HG02970 (cell line): ENCODE results near the gene MSI2.
"Not testable (repeated sequence)": the region's sequence is repeated elsewhere in the genome, so short reads cannot be mapped to it uniquely, and the experiment has no call there.

ENCODE experiments used
- ATAC-seq: cut with Tn5 transposase; IDR thresholded peaks from one replicate; pipeline ENCODE4 v1.9.1; 2021; ENCODE audit warnings: mild to moderate bottlenecking, moderate library complexity, moderate number of reproducible peaks; ENCODE audit not compliant: unreplicated experiment, low FRiP score

The MSI2 gene

GRCh38 chr17:57488856-57489255 is 232.5 kb downstream of the MSI2 start:
- ATAC-seq: no peak

DNA sequence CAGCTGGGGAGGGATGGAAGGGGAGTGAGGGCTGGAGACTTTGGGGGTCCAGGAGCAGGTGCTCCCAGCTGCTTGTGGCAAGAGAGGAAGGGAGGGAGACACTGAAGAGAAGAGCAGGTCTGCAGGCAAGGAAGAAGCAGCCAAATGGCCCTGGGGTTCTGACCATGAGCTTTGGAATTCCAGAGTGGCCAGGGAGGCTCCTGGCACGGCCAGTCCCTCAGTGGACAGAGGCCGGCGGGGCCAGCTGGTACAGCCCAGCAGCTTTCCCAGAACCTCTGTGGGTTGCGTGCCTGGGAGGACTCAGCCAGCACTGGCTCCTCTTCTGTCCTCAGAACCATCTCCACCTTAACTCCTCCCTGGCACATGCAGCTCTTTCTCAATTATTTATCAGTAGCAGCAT is 233.0 kb downstream of the MSI2 start:
- no peak for ATAC-seq

DNA sequence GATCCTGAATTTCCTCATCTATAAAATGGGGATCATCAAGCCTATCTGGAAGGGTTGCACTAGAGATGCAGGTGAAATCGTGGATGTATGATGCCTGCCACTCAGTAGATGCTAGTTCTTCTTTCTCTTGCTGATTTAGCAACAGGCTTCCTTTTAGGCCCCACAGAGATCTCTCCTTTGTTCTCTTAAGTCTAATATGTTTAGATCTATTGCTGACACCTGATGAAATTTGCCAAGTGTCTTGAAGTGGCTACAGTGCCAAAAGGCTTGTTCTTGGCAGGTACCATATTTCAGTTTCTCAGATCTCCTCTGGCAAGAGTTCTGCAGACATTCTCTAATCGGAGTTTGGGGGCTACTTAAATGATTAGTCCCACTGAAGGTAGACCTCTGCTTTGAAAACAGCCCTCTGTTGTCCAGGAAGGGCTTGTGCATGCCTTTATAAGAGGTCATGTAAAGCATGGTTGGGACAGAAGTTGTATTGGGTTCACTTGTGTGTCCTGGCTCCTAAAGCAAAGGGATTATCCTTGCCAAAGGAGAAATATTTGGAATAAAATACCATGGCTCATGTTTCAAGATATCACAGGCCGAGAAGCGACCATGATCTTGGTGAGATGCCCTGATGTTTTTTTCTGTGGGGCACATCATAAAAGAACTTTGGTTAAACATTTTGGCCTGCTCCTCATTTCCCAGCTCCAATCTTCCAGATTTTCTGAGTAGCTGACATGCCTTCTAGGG is 234.0 kb downstream of the MSI2 start:
- no peak for ATAC-seq

DNA sequence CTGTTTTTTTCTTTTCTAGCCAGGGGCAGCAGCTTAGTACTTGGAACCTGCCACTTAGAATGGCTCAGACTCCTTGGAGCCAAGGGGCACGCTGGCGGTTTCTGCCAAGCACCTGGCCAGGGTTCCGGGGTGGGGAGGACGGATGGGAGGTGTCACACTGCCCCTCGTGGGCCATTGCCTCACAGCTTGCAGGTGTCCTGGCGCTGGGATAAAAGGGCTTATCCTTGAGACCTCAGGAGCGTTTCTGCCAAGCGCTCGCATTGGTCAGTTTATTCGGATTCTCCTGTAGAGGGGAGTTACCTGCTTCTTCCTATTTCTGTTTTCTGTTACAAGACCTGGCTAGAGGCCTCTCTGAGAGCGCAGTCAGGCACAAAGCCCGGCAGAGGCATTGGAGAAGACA is 234.6 kb downstream of the MSI2 start:
- ATAC-seq: no peak

DNA sequence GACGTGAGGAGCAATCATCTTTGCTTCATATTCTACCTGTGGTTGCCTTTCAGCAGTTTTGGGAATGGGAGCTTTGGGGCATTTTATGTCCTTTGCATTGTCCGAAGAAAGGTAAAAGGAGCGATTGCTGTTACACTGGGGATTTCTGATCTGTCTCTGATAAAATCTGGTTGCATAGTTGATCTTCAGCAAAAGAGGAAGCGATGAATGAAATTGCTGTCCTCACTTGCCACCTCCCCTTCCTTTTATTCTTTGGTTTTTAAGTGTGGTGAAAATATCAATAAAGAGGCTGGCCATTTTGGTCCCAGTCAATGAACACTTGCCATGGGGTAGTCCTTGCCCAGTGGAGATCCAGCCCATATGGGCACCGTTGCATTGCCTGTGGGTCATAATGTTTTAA is 236.8 kb downstream of the MSI2 start:
- ATAC-seq: no peak

DNA sequence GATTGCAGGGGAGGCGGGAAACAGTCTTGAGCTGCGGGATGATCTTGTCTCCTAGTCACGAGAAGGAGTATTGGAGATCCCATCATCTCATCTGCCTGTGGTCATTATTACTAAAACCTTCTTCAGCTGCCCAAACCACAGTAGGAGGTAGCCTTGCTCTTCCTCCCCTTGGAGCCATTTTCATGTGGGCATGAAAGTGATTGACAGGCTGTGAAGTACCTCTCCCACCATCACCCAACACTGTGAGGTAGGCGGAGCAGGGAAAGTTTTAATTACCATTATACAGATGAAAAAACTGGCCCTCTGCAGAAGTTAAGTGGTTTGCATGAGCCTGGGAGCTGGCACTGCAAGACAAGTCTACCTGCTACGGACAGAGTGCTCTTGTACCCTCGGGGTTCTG is 237.3 kb downstream of the MSI2 start:
- no peak for ATAC-seq

DNA sequence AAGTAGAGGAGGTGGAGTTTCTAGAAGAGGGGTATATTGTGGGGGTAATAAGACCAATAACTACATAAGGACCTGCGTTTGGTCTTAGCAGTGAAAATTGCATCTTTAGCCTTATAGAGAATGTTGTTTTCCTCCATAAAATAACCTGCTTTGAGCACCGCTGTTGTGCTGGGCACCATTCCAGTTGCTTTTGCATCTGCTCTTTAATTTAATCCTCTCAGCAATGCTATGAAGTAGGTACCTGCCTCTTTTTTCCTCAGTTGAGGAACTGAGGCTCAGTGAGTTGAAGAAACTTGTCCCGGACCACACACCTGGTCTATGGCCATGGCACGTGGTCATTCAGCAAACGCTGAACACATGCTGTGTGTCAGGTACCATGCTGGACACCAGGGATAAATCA is 238.1 kb downstream of the MSI2 start:
- no peak for ATAC-seq

GRCh38 chr17:57495771-57496170 is 239.4 kb downstream of the MSI2 start:
- no peak for ATAC-seq

- no peak for ATAC-seq
Observed at GRCh38 chr17:57496382-57496781, 240.1 kb downstream of the MSI2 start.

DNA sequence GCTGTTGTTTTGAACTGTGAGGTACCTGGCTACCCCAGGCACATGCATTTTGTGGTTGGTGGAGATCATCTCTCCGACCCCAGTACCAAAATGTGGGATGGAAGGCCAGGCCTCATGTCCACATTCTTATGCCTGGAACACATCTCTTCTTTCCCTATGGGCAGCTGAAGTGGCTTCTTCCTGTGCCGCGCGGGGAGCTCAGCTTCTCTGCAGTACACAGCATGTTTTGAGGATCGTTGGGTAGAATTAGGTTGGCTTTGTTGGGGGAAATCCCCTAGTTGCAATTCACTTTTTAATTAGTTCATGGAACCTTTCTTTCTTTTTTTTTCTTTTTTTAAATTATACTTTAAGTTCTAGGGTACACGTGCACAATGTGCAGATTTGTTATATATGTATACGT is 242.1 kb downstream of the MSI2 start:
- no peak for ATAC-seq

DNA sequence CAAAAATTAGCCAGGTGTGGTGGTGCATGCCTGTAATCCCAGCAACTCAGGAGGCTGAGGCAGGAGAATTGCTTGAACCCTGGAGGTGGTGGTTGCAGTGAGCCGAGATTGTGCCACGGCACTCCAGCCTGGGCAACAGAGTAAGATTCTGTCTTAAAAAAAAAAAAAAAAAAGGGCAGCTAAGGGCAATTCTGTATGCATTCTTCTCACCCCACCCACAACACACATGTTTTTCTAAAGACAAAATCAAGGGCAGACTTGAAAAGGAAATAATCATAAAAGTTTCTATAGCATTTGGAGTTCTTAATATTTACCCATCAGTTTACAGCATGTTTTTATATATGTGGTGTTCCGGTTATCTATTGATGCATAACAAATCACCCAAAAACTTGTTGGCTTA is 242.9 kb downstream of the MSI2 start:
- ATAC-seq: not testable (repeated sequence)

GRCh38 chr17:57499648-57500049 is 243.3 kb downstream of the MSI2 start:
- no peak for ATAC-seq

GRCh38 chr17:57501016-57501415 is 244.7 kb downstream of the MSI2 start:
- ATAC-seq: no peak

DNA sequence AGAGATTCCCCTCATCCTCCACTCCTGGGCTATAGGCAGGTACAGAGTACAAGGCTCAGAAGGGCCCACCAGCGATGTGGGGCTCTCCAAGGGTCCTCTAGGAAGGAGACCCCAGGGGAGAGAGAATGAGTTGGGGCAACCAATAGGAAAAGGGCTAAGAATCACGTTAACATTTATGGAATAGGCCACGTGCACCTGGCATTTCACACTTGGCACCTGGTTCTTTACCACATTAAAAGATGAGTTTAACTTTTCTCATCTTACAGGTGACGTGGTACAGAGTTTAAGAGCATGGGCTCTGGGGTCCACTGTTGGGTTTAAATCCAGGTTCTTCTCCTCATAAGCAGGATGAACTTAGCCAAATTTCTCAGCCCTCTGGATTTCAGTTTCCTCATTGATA is 245.7 kb downstream of the MSI2 start:
- no peak for ATAC-seq

- ATAC-seq: no peak
Observed at GRCh38 chr17:57502811-57503241, 246.5 kb downstream of the MSI2 start.

DNA sequence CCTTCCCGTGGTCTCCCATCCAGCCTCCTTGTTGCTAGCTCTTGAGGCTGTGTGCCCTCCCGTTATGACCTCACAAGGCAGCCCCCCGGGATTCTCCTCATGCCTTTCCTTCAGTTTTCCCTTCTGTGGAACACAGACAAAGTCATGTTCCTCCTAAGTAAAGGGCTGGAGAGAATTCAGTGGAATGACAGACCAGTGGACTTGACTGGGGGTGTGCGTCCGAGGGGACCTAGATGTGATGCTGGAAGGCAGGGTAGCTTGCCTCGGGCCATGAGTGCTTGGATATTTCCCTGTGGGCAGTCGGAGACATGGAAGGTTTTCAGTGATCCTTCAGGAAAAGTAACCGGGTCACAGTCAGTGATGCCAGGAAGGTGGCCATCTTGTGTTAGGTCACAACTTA is 247.9 kb downstream of the MSI2 start:
- no peak for ATAC-seq

DNA sequence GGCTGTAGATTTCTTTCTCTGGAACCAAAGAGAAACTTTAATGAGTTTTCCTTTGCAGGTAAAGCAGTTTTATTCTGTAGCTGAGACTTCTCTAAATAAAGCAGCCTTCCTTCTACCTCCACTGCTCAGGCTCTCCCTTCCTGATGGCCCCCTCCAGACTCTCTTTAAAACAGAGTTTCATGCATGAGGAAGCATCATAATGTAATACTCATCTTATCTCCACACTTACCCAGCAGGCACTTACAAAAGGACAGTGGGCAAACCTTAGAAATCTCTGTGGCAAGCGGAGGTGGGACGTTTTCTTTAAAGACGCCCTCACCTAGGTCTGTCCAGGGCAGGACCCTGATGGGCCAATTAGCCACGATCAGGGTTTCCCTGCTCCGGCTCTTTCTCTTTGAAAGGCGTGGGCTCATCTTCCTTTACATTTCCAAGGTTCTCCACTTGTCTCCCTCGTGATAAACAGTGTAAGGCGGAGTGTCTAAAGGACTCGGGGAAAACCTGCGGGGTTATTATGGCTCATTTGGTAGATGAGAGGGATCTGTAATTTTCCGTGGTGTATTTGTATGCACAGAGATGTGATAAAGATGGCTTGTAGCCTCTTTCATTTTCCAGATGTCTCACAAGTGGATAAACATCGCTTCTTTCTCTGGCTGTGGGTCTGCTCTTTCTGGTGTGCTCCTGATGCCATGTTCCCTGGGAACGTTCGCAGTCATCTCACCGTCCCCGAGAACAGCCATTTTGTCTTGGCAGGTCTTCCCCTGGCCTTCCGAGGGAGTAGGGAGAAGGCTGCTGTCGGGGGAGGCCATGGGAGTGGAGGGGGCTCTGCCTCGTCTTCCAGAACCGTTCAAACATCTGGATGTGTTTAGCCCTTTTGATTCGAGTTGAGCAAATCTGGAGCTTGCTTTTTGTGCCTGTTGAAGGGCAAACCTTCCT is 249.8 kb downstream of the MSI2 start:
- no peak for ATAC-seq

GRCh38 chr17:57506774-57507127 is 250.4 kb downstream of the MSI2 start:
- ATAC-seq: no peak

DNA sequence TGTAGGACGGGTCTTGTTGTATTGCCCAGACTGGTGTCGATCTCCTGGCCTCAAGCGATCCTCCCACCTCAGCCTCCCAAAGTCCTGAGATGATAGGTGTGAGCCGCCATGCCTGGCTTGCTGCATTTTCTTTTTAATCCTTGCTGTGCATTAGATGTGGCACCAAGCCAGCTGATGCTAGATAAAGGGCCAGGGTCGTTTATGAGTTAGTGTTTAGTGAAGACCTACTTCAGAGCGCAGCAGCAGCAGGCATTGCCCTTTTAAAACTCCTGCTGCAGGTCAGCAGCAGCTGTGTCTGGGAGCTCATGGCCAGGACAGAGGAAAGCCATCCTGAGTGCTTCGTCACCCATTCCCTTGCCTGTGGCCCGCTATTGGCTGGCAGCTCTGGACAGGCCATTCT is 251.5 kb downstream of the MSI2 start:
- no peak for ATAC-seq

DNA sequence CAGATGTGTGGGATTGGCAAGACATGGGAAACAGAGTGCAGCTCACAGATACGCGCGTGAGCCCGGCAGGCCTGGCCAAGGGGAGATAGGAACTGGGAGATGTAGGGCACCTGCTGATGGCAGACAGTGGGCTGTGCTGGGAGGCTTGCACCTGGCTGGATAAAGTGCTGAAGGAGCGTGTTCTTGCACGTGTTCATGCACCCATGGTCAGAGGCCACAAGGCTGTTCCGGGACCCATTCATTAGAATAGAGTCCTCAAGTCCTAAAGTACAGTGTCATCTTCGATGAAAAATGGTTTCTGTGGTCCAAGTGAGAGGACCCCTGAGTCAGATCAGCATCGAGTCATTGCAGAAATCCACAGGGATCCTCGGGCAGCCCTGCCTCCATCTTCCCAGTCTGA is 252.3 kb downstream of the MSI2 start:
- ATAC-seq: no peak

GRCh38 chr17:57511475-57512123 is 255.3 kb downstream of the MSI2 start:
- no peak for ATAC-seq
